Calu3 (cell line): Measurements from ENCODE around the gene SLC12A8. TPM values are rescaled to one million over a fixed set of nuclear protein-coding genes. Genes with fewer than 3 reads are reported as not detected.

Source experiments
- BruUV-seq: library from RNA; stranded (reverse); fragments of 400-500 nt; replicated peaks from 2 replicates; lab custom pipeline; 2021; lab: Mats Ljungman, UMichigan
- CTCF ChIA-PET: fragments of 300-600 bp; sonication (Branson Sonifier 250); formaldehyde crosslinking; loops from one replicate; lab custom pipeline; 2022; ENCODE audit warnings: antibody characterized with exemption; lab: Charles Lee
- DNase-seq: peaks from one replicate; pipeline ENCODE4 v3.0.0; 2022
- H3K27ac Mint-ChIP-seq: one replicate; pipeline ENCODE4 v1.8.0; 2022; ENCODE audit warnings: mixed read lengths; ENCODE audit not compliant: unreplicated experiment
- H3K27me3 Mint-ChIP-seq: one replicate; pipeline ENCODE4 v1.8.0; 2022; ENCODE audit warnings: mixed read lengths; ENCODE audit not compliant: unreplicated experiment
- H3K36me3 Mint-ChIP-seq: one replicate; pipeline ENCODE4 v1.8.0; 2022; ENCODE audit warnings: mild to moderate bottlenecking, moderate library complexity, mixed read lengths; ENCODE audit not compliant: insufficient read depth, unreplicated experiment
- H3K4me1 Mint-ChIP-seq: one replicate; pipeline ENCODE4 v1.8.0; 2022; ENCODE audit warnings: mild to moderate bottlenecking, low read depth, mixed read lengths; ENCODE audit not compliant: unreplicated experiment
- H3K4me3 Mint-ChIP-seq: one replicate; pipeline ENCODE4 v1.8.0; 2022; ENCODE audit warnings: mild to moderate bottlenecking, low read depth, moderate library complexity, mixed read lengths; ENCODE audit not compliant: unreplicated experiment
- H3K9me3 Mint-ChIP-seq: one replicate; pipeline ENCODE4 v1.8.0; 2022; ENCODE audit warnings: low read depth, mixed read lengths; ENCODE audit not compliant: unreplicated experiment
- intact Hi-C: fragments of 100-400 bp; cut with micrococcal nuclease; formaldehyde crosslinking; loops from one replicate; pipeline ENCODE4 v1.10.0; 2022; ENCODE audit not compliant: unreplicated experiment
- total RNA-seq: library from RNA; stranded (reverse); gene quantifications from 2 replicates; pipeline ENCODE4 v1.2.3, GENCODE V29; 2022
- TF ChIP-seq, protein P1 (sequence below): fragments of 200-600 bp; IDR thresholded peaks from one replicate; pipeline ENCODE4 v1.8.0; 2022; ENCODE audit warnings: antibody characterized with exemption; ENCODE audit not compliant: unreplicated experiment

Gene SLC12A8
- total RNA-seq, 1 experiment from 2014 or later, result 16.8 TPM

DNA sequence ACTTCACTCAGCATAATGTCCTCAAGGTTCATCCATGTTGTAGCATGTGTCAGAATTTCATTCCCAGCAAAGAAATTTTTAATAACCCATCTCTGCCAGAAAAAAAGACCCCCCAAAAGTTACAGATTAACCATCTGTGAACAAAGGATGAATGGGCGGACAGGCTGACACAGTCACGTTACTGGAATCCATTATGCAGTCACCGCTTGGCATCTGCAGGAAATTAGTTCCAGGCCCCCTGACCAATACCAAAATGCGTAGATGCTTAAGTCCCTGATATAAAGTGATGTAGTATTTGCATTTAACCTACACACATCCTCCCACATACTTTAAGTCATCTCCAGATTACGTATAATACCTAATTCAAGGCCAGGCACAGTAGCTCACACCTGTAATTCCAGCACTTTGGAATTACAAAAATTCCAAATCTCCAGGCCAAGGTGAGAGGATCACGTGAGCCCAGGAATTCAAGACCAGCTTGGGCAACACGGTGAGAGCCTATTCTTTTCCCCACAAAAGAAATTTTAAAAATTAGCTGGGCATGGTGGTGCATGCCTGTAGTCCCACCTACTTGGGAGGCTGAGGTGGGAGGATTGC is 1.5 kb upstream of the SLC12A8 start:
- CTCF ChIA-PET, result no interaction called here
- Mint-ChIP-seq H3K4me1 (peaks cover 28% of the 10 kb centered on the region), H3K9me3 (no peaks in the 10 kb centered on the region), H3K27ac (peak overlapping the region; percentile 29), H3K27me3 (no peaks in the 10 kb centered on the region), H3K4me3 (peak overlapping the region; percentile 74), H3K36me3 (peaks cover 19% of the 10 kb centered on the region)
- BruUV-seq, result no TSS peak
- intact Hi-C loops, result no loop called here
- TF ChIP-seq, protein P1, sequence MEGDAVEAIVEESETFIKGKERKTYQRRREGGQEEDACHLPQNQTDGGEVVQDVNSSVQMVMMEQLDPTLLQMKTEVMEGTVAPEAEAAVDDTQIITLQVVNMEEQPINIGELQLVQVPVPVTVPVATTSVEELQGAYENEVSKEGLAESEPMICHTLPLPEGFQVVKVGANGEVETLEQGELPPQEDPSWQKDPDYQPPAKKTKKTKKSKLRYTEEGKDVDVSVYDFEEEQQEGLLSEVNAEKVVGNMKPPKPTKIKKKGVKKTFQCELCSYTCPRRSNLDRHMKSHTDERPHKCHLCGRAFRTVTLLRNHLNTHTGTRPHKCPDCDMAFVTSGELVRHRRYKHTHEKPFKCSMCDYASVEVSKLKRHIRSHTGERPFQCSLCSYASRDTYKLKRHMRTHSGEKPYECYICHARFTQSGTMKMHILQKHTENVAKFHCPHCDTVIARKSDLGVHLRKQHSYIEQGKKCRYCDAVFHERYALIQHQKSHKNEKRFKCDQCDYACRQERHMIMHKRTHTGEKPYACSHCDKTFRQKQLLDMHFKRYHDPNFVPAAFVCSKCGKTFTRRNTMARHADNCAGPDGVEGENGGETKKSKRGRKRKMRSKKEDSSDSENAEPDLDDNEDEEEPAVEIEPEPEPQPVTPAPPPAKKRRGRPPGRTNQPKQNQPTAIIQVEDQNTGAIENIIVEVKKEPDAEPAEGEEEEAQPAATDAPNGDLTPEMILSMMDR, result no peak
- no peak for DNase-seq

DNA sequence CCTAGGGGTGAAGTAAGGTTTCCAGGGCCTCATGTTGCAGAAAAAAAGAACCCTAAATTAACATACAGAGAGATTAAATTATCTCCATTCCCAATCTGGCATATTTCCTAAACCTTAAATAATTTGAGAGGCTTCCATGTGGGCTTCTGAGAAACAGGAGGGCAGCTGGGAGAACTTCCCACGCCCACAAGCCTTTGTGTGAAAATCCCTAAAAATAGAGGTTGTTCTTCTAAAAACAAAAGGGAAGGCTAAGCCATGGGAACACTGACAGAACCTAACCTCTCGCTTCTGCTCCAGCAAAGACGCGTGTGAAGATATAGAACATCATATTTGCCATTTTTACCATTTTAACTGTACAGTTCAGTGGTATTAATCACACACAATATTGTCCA is 812 bp upstream of the SLC12A8 start:
- H3K4me1 Mint-ChIP-seq, result peaks cover 34% of the 10 kb centered on the region
- H3K27me3 Mint-ChIP-seq, result no peaks in the 10 kb centered on the region
- no peaks in the 10 kb centered on the region for H3K9me3 Mint-ChIP-seq
- H3K36me3 Mint-ChIP-seq, result peaks cover 19% of the 10 kb centered on the region
- DNase-seq, result no peak
- no TSS peak for BruUV-seq
- CTCF ChIA-PET, result no interaction called here
- peak overlapping the region; percentile 74 for H3K4me3 Mint-ChIP-seq
- H3K27ac Mint-ChIP-seq, result no peak overlapping the region
- intact Hi-C loops, result no loop called here
- TF ChIP-seq, protein P1, result no peak

DNA sequence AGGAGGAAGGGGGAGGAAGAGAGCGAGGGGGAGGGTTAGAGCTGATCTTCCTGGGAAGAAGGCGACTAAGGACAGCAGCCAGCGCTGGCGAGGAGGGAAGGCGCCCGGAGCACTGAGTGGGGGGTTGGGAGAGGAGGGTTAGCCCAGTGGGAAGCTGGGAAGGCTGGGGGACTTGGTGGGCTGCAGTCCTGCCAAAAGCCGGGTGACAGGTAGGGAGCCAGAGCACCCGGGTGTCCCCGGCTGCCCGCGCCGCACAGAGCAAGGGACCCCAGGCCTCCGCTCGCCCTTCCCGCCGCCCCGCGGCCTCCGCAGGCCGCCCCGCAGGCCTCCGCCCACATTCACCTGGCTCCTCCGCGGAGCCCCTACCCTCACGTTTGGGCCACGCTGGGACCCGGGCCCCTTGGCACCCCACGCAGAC is 448 bp downstream of the SLC12A8 start:
- Mint-ChIP-seq H3K4me3 (peak overlapping the region; percentile 74), H3K36me3 (peaks cover 19% of the 10 kb centered on the region), H3K27me3 (no peaks in the 10 kb centered on the region), H3K9me3 (no peaks in the 10 kb centered on the region), H3K27ac (peak overlapping the region; percentile 43), H3K4me1 (peaks cover 38% of the 10 kb centered on the region)
- DNase-seq, result peak; percentile 31
- no TSS peak for BruUV-seq
- intact Hi-C loops, result no loop called here
- TF ChIP-seq, protein P1, result no peak
- CTCF ChIA-PET, result interaction anchor here (0.8 kb wide), 1 partner anchor 10 kb away, joined by 4 read pairs; no protein-coding TSS in a partner anchor

DNA sequence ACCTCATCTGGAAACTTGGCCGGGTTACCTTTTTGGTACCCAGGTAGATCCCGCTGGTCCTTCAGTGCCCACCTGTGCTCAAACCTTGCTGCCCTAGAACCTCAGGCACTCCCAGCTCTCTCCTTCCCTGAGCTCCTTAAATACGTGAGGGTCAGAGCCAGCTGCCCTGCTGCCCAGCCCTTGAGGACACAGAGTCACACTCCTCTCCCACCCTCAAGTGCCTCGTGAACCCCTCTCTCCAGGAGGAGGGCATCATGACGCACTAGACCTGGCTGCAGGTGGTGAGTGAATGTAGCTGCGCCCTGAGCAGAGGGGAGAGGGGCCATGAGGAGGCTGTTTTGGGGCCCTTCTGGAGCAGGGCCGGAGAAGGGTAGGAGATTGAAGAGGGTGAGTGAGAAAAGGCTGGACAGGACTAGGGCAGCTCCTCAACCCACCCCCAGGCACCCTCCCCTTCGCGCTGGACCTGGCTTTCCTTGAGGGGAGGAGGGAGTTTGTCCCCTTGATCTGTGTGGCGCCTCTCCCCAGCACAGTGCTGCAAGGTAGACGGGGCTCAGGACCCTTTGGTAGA is 941 bp downstream of the SLC12A8 start:
- TF ChIP-seq, protein P1, result no peak
- intact Hi-C loops, result no loop called here
- DNase-seq, result no peak
- Mint-ChIP-seq H3K4me3 (peak overlapping the region; percentile 74), H3K9me3 (no peaks in the 10 kb centered on the region), H3K27ac (peak overlapping the region; percentile 43), H3K4me1 (peaks cover 38% of the 10 kb centered on the region), H3K27me3 (no peaks in the 10 kb centered on the region), H3K36me3 (peaks cover 19% of the 10 kb centered on the region)
- CTCF ChIA-PET, result interaction anchor here (0.8 kb wide), 1 partner anchor 10 kb away, joined by 4 read pairs; no protein-coding TSS in a partner anchor
- no TSS peak for BruUV-seq
